IPS DF 6.9 (cell line): ENCODE data around the gene ANXA9.

ENCODE experiments used
- DNase-seq: peaks from one replicate; pipeline ENCODE4 v3.0.0-alpha.2; 2013; ENCODE audit warnings: low read depth, low spot score
- H3K27ac ChIP-seq: one replicate; pipeline ENCODE4 v1.5.1; 2013; ENCODE audit warnings: low read length, control low read depth
- H3K27me3 ChIP-seq: 2 replicates; pipeline ENCODE4 v1.6.1; 2013; ENCODE audit warnings: mild to moderate bottlenecking, low read length; ENCODE audit not compliant: control insufficient read depth, insufficient read depth
- H3K36me3 ChIP-seq: 2 replicates; pipeline ENCODE4 v1.6.1; 2013; ENCODE audit warnings: low read length; ENCODE audit not compliant: control insufficient read depth, insufficient read depth
- H3K4me1 ChIP-seq: 2 replicates; pipeline ENCODE4 v1.6.1; 2013; ENCODE audit warnings: low read length; ENCODE audit not compliant: control insufficient read depth, insufficient read depth
- H3K4me3 ChIP-seq: 2 replicates; pipeline ENCODE4 v1.5.1; 2013; ENCODE audit warnings: mild to moderate bottlenecking, low read length
- H3K9me3 ChIP-seq: 2 replicates; pipeline ENCODE4 v1.6.1; 2013; ENCODE audit warnings: low read length, inconsistent platforms; ENCODE audit not compliant: control insufficient read depth, insufficient read depth
- WGBS: extraction: QIAGEN DNeasy Blood & Tissue Kit; methylation state at CpG from one replicate; pipeline ENCODE4 v1.1.7; 2013; ENCODE audit warnings: mixed read lengths, missing lambda C conversion rate; ENCODE audit not compliant: insufficient read length, insufficient coverage; 5-methylcytosine and 5-hydroxymethylcytosine counted together

Gene ANXA9

GRCh38 chr1:150995460-150995859, 13.4 kb downstream of the ANXA9 start:
- WGBS, result no CpG with 5 or more reads among the region's 4 CpGs
- Histone ChIP-seq H3K36me3 (0 out of 2 replicates have a peak, but pooled peaks cover 3% of the 10 kb centered on the region), H3K9me3 (no peaks in the 10 kb centered on the region), H3K27ac (no peak overlapping the region), H3K27me3 (no peaks in the 10 kb centered on the region), H3K4me1 (no peaks in the 10 kb centered on the region), H3K4me3 (no peak overlapping the region)
- DNase-seq, result no peak

- H3K27ac ChIP-seq, result no peak overlapping the region
- DNase-seq, result no peak
- H3K36me3 ChIP-seq, result 0 out of 2 replicates have a peak, but pooled peaks cover 3% of the 10 kb centered on the region
- H3K27me3 ChIP-seq, result no peaks in the 10 kb centered on the region
- no peaks in the 10 kb centered on the region for H3K9me3 ChIP-seq
- H3K4me1 ChIP-seq, result no peaks in the 10 kb centered on the region
- WGBS, result no CpG with 5 or more reads among the region's 9 CpGs
- H3K4me3 ChIP-seq, result no peak overlapping the region
These were observed 13.8 kb downstream of the ANXA9 start for GRCh38 chr1:150995896-150996295.

GRCh38 chr1:150997126-150997872, 15.2 kb downstream of the ANXA9 start:
- Histone ChIP-seq H3K27me3 (no peaks in the 10 kb centered on the region), H3K4me1 (no peaks in the 10 kb centered on the region), H3K27ac (no peak overlapping the region), H3K9me3 (no peaks in the 10 kb centered on the region), H3K36me3 (0 out of 2 replicates have a peak, but pooled peaks cover 3% of the 10 kb centered on the region), H3K4me3 (no peak overlapping the region)
- no CpG with 5 or more reads among the region's 20 CpGs for WGBS
- DNase-seq, result no peak

- Histone ChIP-seq H3K27ac (no peak overlapping the region), H3K4me1 (no peaks in the 10 kb centered on the region), H3K4me3 (no peak overlapping the region), H3K27me3 (no peaks in the 10 kb centered on the region), H3K9me3 (no peaks in the 10 kb centered on the region), H3K36me3 (0 out of 2 replicates have a peak, but pooled peaks cover 3% of the 10 kb centered on the region)
- no peak for DNase-seq
- no CpG with 5 or more reads among the region's 5 CpGs for WGBS
These were observed 15.9 kb downstream of the ANXA9 start for GRCh38 chr1:150997949-150998348.

GRCh38 chr1:150999051-150999674, 17.1 kb downstream of the ANXA9 start:
- no peak for DNase-seq
- H3K4me3 ChIP-seq, result no peak overlapping the region
- no peaks in the 10 kb centered on the region for H3K9me3 ChIP-seq
- H3K27me3 ChIP-seq, result no peaks in the 10 kb centered on the region
- WGBS, result no CpG with 5 or more reads among the region's 17 CpGs
- H3K4me1 ChIP-seq, result no peaks in the 10 kb centered on the region
- no peak overlapping the region for H3K27ac ChIP-seq
- 0 out of 2 replicates have a peak, but pooled peaks cover 3% of the 10 kb centered on the region for H3K36me3 ChIP-seq

- no peaks in the 10 kb centered on the region for H3K4me1 ChIP-seq
- 0 out of 2 replicates have a peak, but pooled peaks cover 3% of the 10 kb centered on the region for H3K36me3 ChIP-seq
- no peaks in the 10 kb centered on the region for H3K27me3 ChIP-seq
- no peak overlapping the region for H3K27ac ChIP-seq
- DNase-seq, result no peak
- no peak overlapping the region for H3K4me3 ChIP-seq
- WGBS, result no CpG with 5 or more reads among the region's 2 CpGs
- no peaks in the 10 kb centered on the region for H3K9me3 ChIP-seq
These were observed 17.8 kb downstream of the ANXA9 start for GRCh38 chr1:150999926-151000325.

- Histone ChIP-seq H3K9me3 (no peaks in the 10 kb centered on the region), H3K27me3 (no peaks in the 10 kb centered on the region), H3K4me1 (no peaks in the 10 kb centered on the region), H3K27ac (no peak overlapping the region), H3K36me3 (0 out of 2 replicates have a peak, but pooled peaks cover 3% of the 10 kb centered on the region), H3K4me3 (no peak overlapping the region)
- WGBS, result no CpG with 5 or more reads among the region's 3 CpGs
- DNase-seq, result no peak
These were observed 18.3 kb downstream of the ANXA9 start for GRCh38 chr1:151000408-151000807.

GRCh38 chr1:151001602-151002001, 19.5 kb downstream of the ANXA9 start:
- Histone ChIP-seq H3K27ac (no peak overlapping the region), H3K4me1 (peaks cover 2% of the 10 kb centered on the region; the same call in 1 of the 2 replicates), H3K27me3 (no peaks in the 10 kb centered on the region), H3K4me3 (no peak overlapping the region), H3K36me3 (0 out of 2 replicates have a peak, but pooled peaks cover 3% of the 10 kb centered on the region), H3K9me3 (no peaks in the 10 kb centered on the region)
- no peak for DNase-seq
- no CpG with 5 or more reads among the region's 4 CpGs for WGBS

- no CpG with 5 or more reads among the region's 3 CpGs for WGBS
- Histone ChIP-seq H3K27ac (no peak overlapping the region), H3K9me3 (no peaks in the 10 kb centered on the region), H3K36me3 (0 out of 2 replicates have a peak, but pooled peaks cover 3% of the 10 kb centered on the region), H3K4me3 (no peak overlapping the region), H3K4me1 (peaks cover 2% of the 10 kb centered on the region; the same call in 1 of the 2 replicates), H3K27me3 (no peaks in the 10 kb centered on the region)
- no peak for DNase-seq
These were observed 20.0 kb downstream of the ANXA9 start for GRCh38 chr1:151002051-151002450.

- WGBS, result no CpG with 5 or more reads among the region's 2 CpGs
- Histone ChIP-seq H3K36me3 (0 out of 2 replicates have a peak, but pooled peaks cover under 1% of the 10 kb centered on the region), H3K27me3 (no peaks in the 10 kb centered on the region), H3K9me3 (no peaks in the 10 kb centered on the region), H3K4me1 (peaks cover 2% of the 10 kb centered on the region; the same call in 1 of the 2 replicates), H3K27ac (no peak overlapping the region), H3K4me3 (no peak overlapping the region)
- DNase-seq, result no peak
These were observed 20.5 kb downstream of the ANXA9 start for GRCh38 chr1:151002611-151003010.
